ENCODE data around the gene CHAMP1. TPM values are rescaled to one million over a fixed set of nuclear protein-coding genes. Genes with fewer than 3 reads are reported as not detected.
"Not testable (repeated sequence)": the region's sequence is repeated elsewhere in the genome, so short reads cannot be mapped to it uniquely, and the experiment has no call there.

The CHAMP1 gene
- total RNA-seq, 1 experiment from 2014 or later = 42.1 TPM

DNA sequence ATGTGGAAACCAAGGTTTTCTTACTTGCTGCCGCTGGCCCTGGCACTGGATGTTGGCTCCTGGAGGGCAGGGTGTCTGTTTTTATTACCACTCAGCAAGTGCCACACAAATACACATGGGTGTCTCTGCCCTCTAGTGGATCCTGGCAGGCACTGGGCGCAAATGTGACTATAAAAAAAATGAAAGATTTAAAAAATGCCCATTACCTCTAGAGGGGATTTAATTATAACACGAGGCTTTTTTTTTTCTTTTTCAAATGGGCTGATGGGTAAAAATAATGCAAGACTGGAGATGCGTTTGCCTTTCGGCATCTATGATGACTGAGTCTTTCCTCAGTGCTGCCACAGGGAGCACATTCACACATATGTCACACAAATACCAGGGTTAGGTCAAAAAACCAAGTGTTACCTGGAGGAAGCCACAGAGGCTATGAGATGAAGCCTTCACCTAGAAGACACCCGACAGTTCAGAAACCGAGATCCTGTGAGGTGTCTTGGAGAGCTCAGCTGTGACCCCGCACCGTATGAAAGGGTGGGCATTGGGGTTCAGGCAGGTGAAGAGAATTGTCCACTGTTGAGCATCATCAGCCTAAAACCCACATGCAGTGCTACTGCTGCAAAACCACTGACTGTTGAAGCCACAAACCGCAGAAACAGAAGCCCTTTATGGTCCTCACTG is 25.7 kb downstream of the CHAMP1 start:
- Histone ChIP-seq H3K4me1 (no peaks in the 10 kb centered on the region), H3K9me3 (no peaks in the 10 kb centered on the region), H3K4me3 (ENCODE audit: low read depth, low read length) (no peak overlapping the region), H3K36me3 (ENCODE audit: control insufficient read depth, insufficient read depth, low read length) (no peaks in the 10 kb centered on the region), H3K27me3 (replicated peaks; ENCODE audit: control insufficient read depth, insufficient read depth, low read length) (no peaks in the 10 kb centered on the region)
- Mint-ChIP-seq H3K4me1 (ENCODE audit: low read depth, unreplicated experiment) (no peaks in the 10 kb centered on the region), H3K36me3 (ENCODE audit: insufficient read depth, unreplicated experiment) (no peaks in the 10 kb centered on the region), H3K27ac (ENCODE audit: unreplicated experiment) (no peak overlapping the region), H3K27me3 (ENCODE audit: insufficient read depth, unreplicated experiment) (peaks cover 4% of the 10 kb centered on the region), H3K9me3 (ENCODE audit: unreplicated experiment) (no peaks in the 10 kb centered on the region), H3K4me3 (ENCODE audit: unreplicated experiment) (no peak overlapping the region)
- TF ChIP-seq, protein P1, sequence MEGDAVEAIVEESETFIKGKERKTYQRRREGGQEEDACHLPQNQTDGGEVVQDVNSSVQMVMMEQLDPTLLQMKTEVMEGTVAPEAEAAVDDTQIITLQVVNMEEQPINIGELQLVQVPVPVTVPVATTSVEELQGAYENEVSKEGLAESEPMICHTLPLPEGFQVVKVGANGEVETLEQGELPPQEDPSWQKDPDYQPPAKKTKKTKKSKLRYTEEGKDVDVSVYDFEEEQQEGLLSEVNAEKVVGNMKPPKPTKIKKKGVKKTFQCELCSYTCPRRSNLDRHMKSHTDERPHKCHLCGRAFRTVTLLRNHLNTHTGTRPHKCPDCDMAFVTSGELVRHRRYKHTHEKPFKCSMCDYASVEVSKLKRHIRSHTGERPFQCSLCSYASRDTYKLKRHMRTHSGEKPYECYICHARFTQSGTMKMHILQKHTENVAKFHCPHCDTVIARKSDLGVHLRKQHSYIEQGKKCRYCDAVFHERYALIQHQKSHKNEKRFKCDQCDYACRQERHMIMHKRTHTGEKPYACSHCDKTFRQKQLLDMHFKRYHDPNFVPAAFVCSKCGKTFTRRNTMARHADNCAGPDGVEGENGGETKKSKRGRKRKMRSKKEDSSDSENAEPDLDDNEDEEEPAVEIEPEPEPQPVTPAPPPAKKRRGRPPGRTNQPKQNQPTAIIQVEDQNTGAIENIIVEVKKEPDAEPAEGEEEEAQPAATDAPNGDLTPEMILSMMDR (IDR thresholded peaks at IDR 0.05; ENCODE audit: insufficient read depth in 1 of 2, low read depth in 1 of 2, low read length in 1 of 2, severe bottlenecking in 1 of 2, unreplicated experiment in 1 of 2) = peak; percentile 66 to 72
- POLR2A ChIA-PET = no interaction called here
- CTCF ChIA-PET = no interaction called here
- no TSS peak for BruUV-seq (replicated peaks)
- intact Hi-C loops (cut with micrococcal nuclease; ENCODE audit: unreplicated experiment) = no loop called here
- DNase-seq = peak in 1 of 2 experiments; percentile 32

DNA sequence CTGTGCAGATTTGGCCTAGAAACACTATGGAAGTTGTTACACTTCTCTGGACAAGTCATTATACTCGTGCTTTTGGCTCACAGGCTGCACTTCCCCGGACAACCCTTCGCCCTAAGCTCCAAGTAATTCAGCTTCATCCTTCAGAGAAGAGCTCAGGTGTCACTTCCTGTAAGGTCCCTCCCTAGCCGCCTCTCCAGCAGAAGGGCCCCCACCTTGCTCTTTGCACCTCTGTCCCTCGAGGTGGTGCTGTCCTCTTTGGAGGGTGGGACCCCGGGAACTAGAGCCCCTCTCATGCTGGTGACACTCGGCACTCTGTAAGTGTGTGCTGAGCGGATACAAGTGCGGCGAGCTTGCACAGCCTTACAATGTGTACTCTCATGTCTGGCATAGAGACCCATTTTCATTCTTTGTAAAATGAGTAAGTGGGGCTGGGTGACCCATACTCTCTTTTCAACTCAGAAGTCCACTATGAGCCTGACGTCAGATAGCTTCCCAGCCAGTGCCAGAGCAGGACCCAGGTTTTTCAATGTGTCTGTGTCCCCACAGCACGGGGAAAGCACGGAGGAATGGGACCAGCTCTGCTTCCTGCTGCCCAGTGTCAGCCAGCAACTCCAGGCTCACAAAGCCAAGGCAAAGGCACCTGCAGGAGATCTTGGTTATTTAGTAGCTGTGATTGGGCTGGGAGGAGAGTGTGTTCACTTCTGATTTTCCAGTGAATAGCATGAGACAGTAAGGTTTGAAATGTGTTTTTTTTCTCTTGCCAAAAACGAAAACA is 26.9 kb downstream of the CHAMP1 start:
- no peak overlapping the region for H3K4me3 ChIP-seq (ENCODE audit: low read depth, low read length)
- DNase-seq = no peak
- H3K9me3 Mint-ChIP-seq (ENCODE audit: unreplicated experiment) = no peaks in the 10 kb centered on the region
- ChIA-PET POLR2A (no interaction called here), CTCF (interaction anchor here (1.2 kb wide), 1 partner anchor 59 kb away, joined by 4 read pairs; no protein-coding TSS in a partner anchor)
- no peaks in the 10 kb centered on the region for H3K4me1 Mint-ChIP-seq (ENCODE audit: low read depth, unreplicated experiment)
- H3K27me3 Mint-ChIP-seq (ENCODE audit: insufficient read depth, unreplicated experiment) = peaks cover 2% of the 10 kb centered on the region
- H3K9me3 ChIP-seq = no peaks in the 10 kb centered on the region
- BruUV-seq (replicated peaks) = no TSS peak
- no peaks in the 10 kb centered on the region for H3K36me3 Mint-ChIP-seq (ENCODE audit: insufficient read depth, unreplicated experiment)
- no peak overlapping the region for H3K4me3 Mint-ChIP-seq (ENCODE audit: unreplicated experiment)
- no peak overlapping the region for H3K27ac Mint-ChIP-seq (ENCODE audit: unreplicated experiment)
- TF ChIP-seq, protein P1 (IDR thresholded peaks at IDR 0.05; ENCODE audit: insufficient read depth in 1 of 2, low read depth in 1 of 2, low read length in 1 of 2, severe bottlenecking in 1 of 2, unreplicated experiment in 1 of 2) = no peak
- no peaks in the 10 kb centered on the region for H3K27me3 ChIP-seq (replicated peaks; ENCODE audit: control insufficient read depth, insufficient read depth, low read length)
- H3K36me3 ChIP-seq (ENCODE audit: control insufficient read depth, insufficient read depth, low read length) = no peaks in the 10 kb centered on the region
- intact Hi-C loops (cut with micrococcal nuclease; ENCODE audit: unreplicated experiment) = no loop called here
- no peaks in the 10 kb centered on the region for H3K4me1 ChIP-seq

DNA sequence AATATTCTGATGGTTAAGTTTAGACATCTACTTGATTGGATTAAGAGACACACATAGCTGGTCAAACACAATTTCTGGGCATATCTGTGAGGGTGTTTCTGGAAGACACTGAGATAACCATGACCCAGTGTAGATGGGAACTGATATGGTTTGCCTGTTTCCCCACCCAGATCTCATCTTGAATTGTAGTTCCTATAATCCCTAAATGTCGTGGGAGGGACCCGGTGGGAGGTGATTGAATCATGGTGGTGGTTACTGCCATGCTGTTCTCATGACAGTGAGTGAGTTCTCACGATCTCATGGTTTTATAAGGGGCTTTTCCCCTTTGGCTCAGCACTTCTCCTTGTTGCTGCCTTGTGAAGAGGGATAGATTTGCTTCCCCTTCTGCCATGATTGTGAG is 33.0 kb downstream of the CHAMP1 start:
- H3K9me3 ChIP-seq; H3K36me3 ChIP-seq (ENCODE audit: control insufficient read depth, insufficient read depth, low read length); intact Hi-C loops (cut with micrococcal nuclease; ENCODE audit: unreplicated experiment); H3K4me1 Mint-ChIP-seq (ENCODE audit: low read depth, unreplicated experiment); H3K27me3 ChIP-seq (replicated peaks; ENCODE audit: control insufficient read depth, insufficient read depth, low read length); H3K4me3 ChIP-seq (ENCODE audit: low read depth, low read length); POLR2A ChIA-PET; H3K36me3 Mint-ChIP-seq (ENCODE audit: insufficient read depth, unreplicated experiment); H3K4me3 Mint-ChIP-seq (ENCODE audit: unreplicated experiment); H3K27ac Mint-ChIP-seq (ENCODE audit: unreplicated experiment); H3K4me1 ChIP-seq; H3K9me3 Mint-ChIP-seq (ENCODE audit: unreplicated experiment); DNase-seq; BruUV-seq (replicated peaks): not testable (repeated sequence)
- peaks cover 12% of the 10 kb centered on the region for H3K27me3 Mint-ChIP-seq (ENCODE audit: insufficient read depth, unreplicated experiment)
- CTCF ChIA-PET = interaction anchor here (0.6 kb wide), 1 partner anchor 29 kb away, joined by 3 read pairs; no protein-coding TSS in a partner anchor
